Urinary bladder (tissue), 2 donors: ENCODE data around the gene MORC3. TPM values are rescaled to one million over a fixed set of nuclear protein-coding genes. Genes with fewer than 3 reads are reported as not detected.

Source experiments
- polyA plus RNA-seq: library from polyadenylated mRNA; stranded (reverse); fragments of 200-250 nt; gene quantifications from one replicate; pipeline ENCODE4 v1.2.3, GENCODE V29; 2013
- small RNA-seq: library from RNA; depleted of rRNA; stranded (forward); fragments of <200 nt; gene quantifications from one replicate; pipeline ENCODE3, GENCODE V24; 2014
- total RNA-seq: library from RNA; depleted of rRNA; stranded (reverse); fragments of >200 nt; gene quantifications from one replicate; pipeline ENCODE4 v1.2.3, GENCODE V29; 2014
- donor health status: healthy.

MORC3 gene
- total and polyA plus RNA-seq, 2 donors, result 21.4 to 130 TPM

Small RNA genes lying within 50 kb of the gene (small RNA-seq; reads per million reads assigned to genes)
- not detected for gene ATP5MFP1

Other genes starting within 250 kb of the MORC3 start
- 6.8 TPM for gene CBR3, start 185.1 kb upstream of the MORC3 start, total RNA-seq
- gene CBR3, start 185.1 kb upstream of the MORC3 start, polyA plus RNA-seq, result 22.7 TPM
- 8.8 TPM for gene DOP1B, start 163.4 kb upstream of the MORC3 start, total RNA-seq
- 5.4 TPM for gene DOP1B, start 163.4 kb upstream of the MORC3 start, polyA plus RNA-seq
- 2.5 TPM for gene CHAF1B, start 65.2 kb downstream of the MORC3 start, total RNA-seq
- gene CHAF1B, start 65.2 kb downstream of the MORC3 start, polyA plus RNA-seq, result 1.3 TPM
- gene CLDN14, start 159.9 kb downstream of the MORC3 start, total RNA-seq, result 0.16 TPM
- gene CLDN14, start 159.9 kb downstream of the MORC3 start, polyA plus RNA-seq, result 0.09 TPM